Muscle layer of duodenum (tissue), 2 donors: Measurements from ENCODE around the gene ALDH6A1.

ENCODE experiments used
- H3K27ac ChIP-seq: one replicate; pipeline ENCODE4 v1.7.0; 2013; ENCODE audit warnings: mild to moderate bottlenecking, low read length
- H3K27me3 ChIP-seq: one replicate; pipeline ENCODE4 v1.7.0; 2013; ENCODE audit warnings: low read depth, mild to moderate bottlenecking, control low read depth, low read length
- H3K36me3 ChIP-seq, 2 donors: one replicate each; pipeline ENCODE4 v1.7.0; 2013; ENCODE audit warnings: low read length in 2 of 2, control low read depth in 1 of 2, mild to moderate bottlenecking in 1 of 2; ENCODE audit not compliant: insufficient read depth in 2 of 2, control insufficient read depth in 1 of 2
- H3K4me1 ChIP-seq, 2 donors: one replicate each; pipeline ENCODE4 v1.7.0; 2013; ENCODE audit warnings: low read length in 2 of 2, mild to moderate bottlenecking in 2 of 2, control low read depth in 1 of 2, moderate library complexity in 1 of 2; ENCODE audit not compliant: insufficient read depth in 2 of 2, control insufficient read depth in 1 of 2
- H3K4me3 ChIP-seq, 2 donors: one replicate each; pipeline ENCODE4 v1.7.0; 2013; ENCODE audit warnings: low read length in 2 of 2, low read depth in 1 of 2, mild to moderate bottlenecking in 1 of 2
- H3K9me3 ChIP-seq, 2 donors: one replicate each; pipeline ENCODE4 v1.7.0; 2013; ENCODE audit warnings: low read length in 2 of 2, control low read depth in 1 of 2, mild to moderate bottlenecking in 1 of 2; ENCODE audit not compliant: control insufficient read depth in 1 of 2
- donor health status: healthy.

Gene ALDH6A1

GRCh38 chr14:74045522-74045921, 38.7 kb downstream of the ALDH6A1 start:
- no peak overlapping the region for H3K4me3 ChIP-seq
- H3K9me3 ChIP-seq, result no peaks in the 10 kb centered on the region
- H3K27ac ChIP-seq, result no peak overlapping the region
- H3K36me3 ChIP-seq, result peaks cover 9 to 23% of the 10 kb centered on the region in 2 donors
- no peaks in the 10 kb centered on the region for H3K4me1 ChIP-seq
- no peaks in the 10 kb centered on the region for H3K27me3 ChIP-seq

- peaks cover 0 to 12% of the 10 kb centered on the region in 2 donors for H3K36me3 ChIP-seq
Measured at GRCh38 chr14:74042296-74042695, 42.0 kb downstream of the ALDH6A1 start.

GRCh38 chr14:74038020-74038859, 46.0 kb downstream of the ALDH6A1 start:
- Histone ChIP-seq H3K27ac (no peak overlapping the region), H3K4me1 (no peaks in the 10 kb centered on the region), H3K36me3 (peaks cover 0 to 12% of the 10 kb centered on the region in 2 donors), H3K9me3 (no peaks in the 10 kb centered on the region), H3K4me3 (no peak overlapping the region), H3K27me3 (no peaks in the 10 kb centered on the region)

More at GRCh38 chr14:74042296-74042695, 42.0 kb downstream of the ALDH6A1 start:
- H3K27ac ChIP-seq, result no peak overlapping the region
- no peaks in the 10 kb centered on the region for H3K27me3 ChIP-seq
- H3K9me3 ChIP-seq, result no peaks in the 10 kb centered on the region
- no peaks in the 10 kb centered on the region for H3K4me1 ChIP-seq
- no peak overlapping the region for H3K4me3 ChIP-seq

GRCh38 chr14:74035556-74035955, 48.7 kb downstream of the ALDH6A1 start:
- no peaks in the 10 kb centered on the region for H3K9me3 ChIP-seq
- no peaks in the 10 kb centered on the region for H3K27me3 ChIP-seq
- H3K4me3 ChIP-seq, result no peak overlapping the region
- H3K4me1 ChIP-seq, result no peaks in the 10 kb centered on the region
- no peak overlapping the region for H3K27ac ChIP-seq
- H3K36me3 ChIP-seq, result no peaks in the 10 kb centered on the region

GRCh38 chr14:74034572-74034971, 49.7 kb downstream of the ALDH6A1 start:
- Histone ChIP-seq H3K4me1 (no peaks in the 10 kb centered on the region), H3K9me3 (no peaks in the 10 kb centered on the region), H3K36me3 (no peaks in the 10 kb centered on the region), H3K27me3 (no peaks in the 10 kb centered on the region), H3K4me3 (no peak overlapping the region), H3K27ac (no peak overlapping the region)

- Histone ChIP-seq H3K27me3 (no peaks in the 10 kb centered on the region), H3K36me3 (no peaks in the 10 kb centered on the region), H3K27ac (no peak overlapping the region), H3K4me1 (no peaks in the 10 kb centered on the region), H3K9me3 (no peaks in the 10 kb centered on the region), H3K4me3 (no peak overlapping the region)
Measured at GRCh38 chr14:74029136-74029535, 55.1 kb downstream of the ALDH6A1 start.

GRCh38 chr14:74022346-74022745, 61.9 kb downstream of the ALDH6A1 start:
- Histone ChIP-seq H3K9me3 (no peaks in the 10 kb centered on the region), H3K4me1 (peaks cover 0 to 11% of the 10 kb centered on the region in 2 donors), H3K36me3 (peaks cover 0 to 6% of the 10 kb centered on the region in 2 donors), H3K4me3 (no peak overlapping the region), H3K27me3 (no peaks in the 10 kb centered on the region), H3K27ac (no peak overlapping the region)

- Histone ChIP-seq H3K4me3 (peak overlapping the region; percentile 69 to 75), H3K36me3 (peaks cover 0 to 6% of the 10 kb centered on the region in 2 donors), H3K4me1 (peaks cover 0 to 11% of the 10 kb centered on the region in 2 donors), H3K27ac (peak overlapping the region; percentile 85), H3K9me3 (no peaks in the 10 kb centered on the region), H3K27me3 (no peaks in the 10 kb centered on the region)
Measured at GRCh38 chr14:74019408-74020137, 64.7 kb downstream of the ALDH6A1 start.

- Histone ChIP-seq H3K27ac (peak within 1 kb of the TSS; percentile 93), H3K27me3 (no peaks in the 10 kb centered on the region), H3K4me1 (peaks cover 0 to 11% of the 10 kb centered on the region in 2 donors), H3K36me3 (peaks cover 0 to 11% of the 10 kb centered on the region in 2 donors), H3K9me3 (no peaks in the 10 kb centered on the region), H3K4me3 (peak within 1 kb of the TSS; percentile 69 to 83)
Measured at GRCh38 chr14:74018586-74019407, 65.5 kb downstream of the ALDH6A1 start, which contains the start of the genes BBOF1 and ENTPD5. BBOF1 (plus strand) TSS chr14:74019349; CDS start chr14:74019479, 130 bp downstream. ENTPD5 (minus strand) TSS chr14:74019288; CDS start chr14:73988102, 31,186 bp downstream.

- Histone ChIP-seq H3K36me3 (peaks cover 0 to 15% of the 10 kb centered on the region in 2 donors), H3K4me3 (peak overlapping the region; percentile 69 to 83), H3K9me3 (no peaks in the 10 kb centered on the region), H3K27me3 (no peaks in the 10 kb centered on the region), H3K4me1 (peaks cover 0 to 11% of the 10 kb centered on the region in 2 donors), H3K27ac (peak overlapping the region; percentile 93)
Measured at GRCh38 chr14:74018174-74018585, 66.1 kb downstream of the ALDH6A1 start.
